SK-N-SH (cell line): Measurements from ENCODE around the gene MMP13. TPM values are rescaled to one million over a fixed set of nuclear protein-coding genes. Genes with fewer than 3 reads are reported as not detected.

Source experiments
- CTCF ChIA-PET: fragments of 300-600, 350-600 bp; formaldehyde crosslinking; extraction: SDS; loops from one replicate; lab custom pipeline; 2021; lab: Yijun Ruan, JAX
- POLR2A ChIA-PET: fragments of 350-600 bp; sonication (Branson Sonifier 250); formaldehyde crosslinking; extraction: SDS; loops from one replicate; lab custom pipeline; 2020; ENCODE audit warnings: antibody characterized with exemption, inconsistent platforms; lab: Yijun Ruan, JAX
- DNase-seq: peaks from one replicate; pipeline ENCODE4 v3.0.0; 2012
- H2AFZ ChIP-seq: fragments of 200-600 bp; sonication (generic); 2 replicates; pipeline ENCODE4 v1.8.1; 2016; ENCODE audit warnings: antibody characterized with exemption, mild to moderate bottlenecking, low read depth
- H3F3A ChIP-seq: fragments of 200-600 bp; sonication (generic); replicated peaks from 2 replicates; pipeline ENCODE3; 2016; ENCODE audit warnings: antibody characterized with exemption, mild to moderate bottlenecking; ENCODE audit not compliant: insufficient read depth
- H3K27ac ChIP-seq, 2 experiments: fragments of 200-500 bp in 1 of 2; fragments of 200-600 bp in 1 of 2; sonication (Bioruptor generic) in 1 of 2; sonication (generic), shearing (Covaris generic) in 1 of 2; 2 replicates each; pipeline versions ENCODE4 v1.5.1 to v1.6.1; 2014 to 2016; ENCODE audit warnings: low read depth in 2 of 2, inconsistent platforms in 1 of 2, low read length in 1 of 2, mild to moderate bottlenecking in 1 of 2, mixed read lengths in 1 of 2
- H3K27me3 ChIP-seq: fragments of 200-600 bp; sonication (generic), shearing (Covaris generic); 2 replicates; pipeline ENCODE4 v1.6.1; 2016; ENCODE audit warnings: mixed run types; ENCODE audit not compliant: insufficient read depth
- H3K36me3 ChIP-seq, 2 experiments: fragments of 200-500 bp in 1 of 2; fragments of 200-600 bp in 1 of 2; sonication (Bioruptor generic) in 1 of 2; sonication (generic) in 1 of 2; replicated peaks in 1 of 2; 2 replicates each; pipeline versions ENCODE3 to v1.5.1; 2014 to 2016; ENCODE audit warnings: low read length in 1 of 2, mild to moderate bottlenecking in 1 of 2; ENCODE audit not compliant: insufficient read depth in 2 of 2, control insufficient read depth in 1 of 2
- H3K4me1 ChIP-seq, 2 experiments: fragments of 200-500 bp in 1 of 2; fragments of 200-600 bp in 1 of 2; sonication (Bioruptor generic) in 1 of 2; sonication (generic), shearing (Covaris generic) in 1 of 2; 2 replicates each; pipeline versions ENCODE4 v1.5.1 to v1.6.1; 2014 to 2016; ENCODE audit warnings: low read depth in 1 of 2, low read length in 1 of 2, mixed run types in 1 of 2; ENCODE audit not compliant: insufficient read depth in 2 of 2, control insufficient read depth in 1 of 2
- H3K4me2 ChIP-seq: fragments of 200-600 bp; sonication (generic), shearing (Covaris generic); 2 replicates; pipeline ENCODE4 v1.6.1; 2017; ENCODE audit warnings: mixed run types
- H3K4me3 ChIP-seq, 2 experiments: fragments of 200-500 bp in 1 of 2; fragments of 200-600 bp in 1 of 2; sonication (Bioruptor generic) in 1 of 2; sonication (generic), shearing (Covaris generic) in 1 of 2; 2 replicates each; pipeline versions ENCODE4 v1.5.1 to v1.8.1; 2014 to 2016; ENCODE audit warnings: low read depth in 2 of 2, inconsistent platforms in 1 of 2, low read length in 1 of 2, mild to moderate bottlenecking in 1 of 2, mixed read lengths in 1 of 2, moderate library complexity in 1 of 2
- H3K79me2 ChIP-seq: fragments of 200-600 bp; sonication (generic); 2 replicates; pipeline ENCODE4 v1.8.1; 2017; ENCODE audit warnings: mild to moderate bottlenecking; ENCODE audit not compliant: insufficient read depth
- H3K9ac ChIP-seq: fragments of 200-600 bp; sonication (generic); 2 replicates; pipeline ENCODE4 v1.6.1; 2017; ENCODE audit warnings: mixed run types
- H3K9me2 ChIP-seq: fragments of 200-600 bp; sonication (generic); 2 replicates; pipeline ENCODE4 v1.6.1; 2017; ENCODE audit warnings: mixed run types
- H3K9me3 ChIP-seq: fragments of 200-600 bp; sonication (generic); 2 replicates; pipeline ENCODE4 v1.6.1; 2017; ENCODE audit warnings: mixed run types, mild to moderate bottlenecking, moderate library complexity
- H4K20me1 ChIP-seq: fragments of 200-600 bp; sonication (generic); 2 replicates; pipeline ENCODE4 v1.6.1; 2017; ENCODE audit warnings: mild to moderate bottlenecking, mixed run types; ENCODE audit not compliant: insufficient read depth
- EP300 ChIP-seq, 2 experiments: IDR thresholded peaks; 2 replicates each; pipeline versions ENCODE4 v1.4.0 to v1.6.1; 2012; ENCODE audit warnings: borderline replicate concordance in 1 of 2, low read depth in 1 of 2, low read length in 1 of 2
- FOXJ3 ChIP-seq: sonication (generic); formaldehyde crosslinking; IDR thresholded peaks from 2 replicates; pipeline ENCODE4 v1.5.1; 2020; ENCODE audit warnings: mild to moderate bottlenecking, missing genetic modification reagents
- FOXM1 ChIP-seq: IDR thresholded peaks from 2 replicates; pipeline ENCODE4 v1.4.0; 2012; ENCODE audit warnings: low read depth, mild to moderate bottlenecking
- GATA2 ChIP-seq: sonication (generic); formaldehyde crosslinking; IDR thresholded peaks from 2 replicates; pipeline ENCODE4 v1.5.0; 2020; ENCODE audit warnings: mild to moderate bottlenecking, missing genetic modification reagents
- JUND ChIP-seq: IDR thresholded peaks from 2 replicates; pipeline ENCODE4 v1.4.0; 2012
- MEF2A ChIP-seq: IDR thresholded peaks from 2 replicates; pipeline ENCODE4 v1.4.0; 2012; ENCODE audit warnings: low read depth, borderline replicate concordance
- PBX3 ChIP-seq: IDR thresholded peaks from 2 replicates; pipeline ENCODE4; 2012
- POLR2AphosphoS5 ChIP-seq: IDR thresholded peaks from 2 replicates; pipeline ENCODE4 v1.6.1; 2012; ENCODE audit warnings: low read depth, low read length
- RFX5 ChIP-seq: IDR thresholded peaks from 2 replicates; pipeline ENCODE4 v1.6.1; 2012; ENCODE audit warnings: mild to moderate bottlenecking, improper control_type of control experiment, low read length
- SIN3A ChIP-seq: IDR thresholded peaks from 2 replicates; pipeline ENCODE4 v1.6.1; 2012; ENCODE audit warnings: low read depth, mild to moderate bottlenecking, low read length, moderate library complexity, borderline replicate concordance
- YY1 ChIP-seq: IDR thresholded peaks from 2 replicates; pipeline ENCODE4 v1.4.0; 2012; ENCODE audit warnings: low read depth, mild to moderate bottlenecking
- WGBS: methylation state at CpG from one replicate; pipeline ENCODE4 v1.1.6; 2017; ENCODE audit warnings: low lambda C conversion rate; 5-methylcytosine and 5-hydroxymethylcytosine counted together
- polyA plus RNA-seq, 3 experiments: library from polyadenylated mRNA; depleted of rRNA; stranded (reverse); fragments of >200 nt; gene quantifications; 2 replicates each; pipeline ENCODE4 v1.2.3, GENCODE V29; 2012
- TF ChIP-seq, protein P1 (sequence below): IDR thresholded peaks from 2 replicates; pipeline ENCODE4 v1.4.0; 2012; ENCODE audit warnings: low read depth, borderline replicate concordance
- TF ChIP-seq, protein P2 (sequence below): fragments of 150-350 bp; IDR thresholded peaks from 2 replicates; pipeline ENCODE4 v1.6.1; 2017; ENCODE audit warnings: antibody characterized with exemption, low read length, low read depth, borderline replicate concordance
- TF ChIP-seq, protein P3 (sequence below): IDR thresholded peaks from 2 replicates; pipeline ENCODE4 v1.4.0; 2012; ENCODE audit warnings: low read depth, borderline replicate concordance

Gene MMP13
- polyA plus RNA-seq, 1 of the 3 experiments (the other 2 are of a cell fraction): 0.12 TPM

DNA sequence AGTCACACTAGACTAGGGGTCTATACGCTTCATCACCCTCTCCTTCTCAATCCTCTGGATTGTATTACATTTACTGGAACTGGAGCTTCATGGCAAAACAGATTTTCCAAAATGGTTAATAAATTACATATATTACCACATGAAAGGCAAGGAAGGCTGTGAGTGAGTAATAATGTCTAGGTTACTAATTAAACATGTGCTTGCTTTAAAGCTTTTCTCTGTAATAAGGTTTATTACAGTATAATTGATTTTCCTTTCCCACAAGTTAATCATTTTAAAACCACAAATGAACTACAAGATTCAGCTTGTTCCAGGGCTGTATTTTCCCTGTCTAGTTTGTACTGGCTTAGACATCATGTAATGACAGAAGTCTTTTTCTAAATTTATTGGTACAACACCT is 25.6 kb downstream of the MMP13 start (continued):
- no peak for TF ChIP-seq PBX3

DNA sequence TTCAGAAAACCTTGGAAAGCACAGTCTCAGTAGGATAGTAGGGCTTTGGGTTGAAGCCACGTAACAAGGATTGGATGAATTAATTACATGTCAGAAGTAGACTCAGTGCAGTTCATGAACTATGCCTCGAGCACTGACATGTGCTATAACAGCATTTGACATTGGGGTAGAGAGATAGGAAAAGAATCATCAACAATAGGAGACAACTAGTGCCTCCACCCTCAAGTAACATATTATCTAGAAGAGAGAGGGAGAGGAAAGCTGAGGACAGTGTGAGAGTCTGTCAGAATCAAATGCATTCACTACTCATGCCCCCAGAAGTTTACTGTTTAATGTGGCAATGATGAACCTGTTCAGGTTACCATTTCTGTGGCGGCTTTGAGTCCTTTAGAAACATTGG is 26.4 kb downstream of the MMP13 start:
- H4K20me1 ChIP-seq: no peaks in the 10 kb centered on the region
- CTCF ChIA-PET: interaction anchor here (1.2 to 5.4 kb wide), 2 partner anchors 12 to 15 kb away, joined by 5 to 36 read pairs; no protein-coding TSS in a partner anchor
- H3K4me1 ChIP-seq: peaks cover 0 to 19% of the 10 kb centered on the region in 2 experiments; a peak in 1 of 4 replicates
- H3K27me3 ChIP-seq: no peaks in the 10 kb centered on the region; the same call in 1 of the 2 replicates
- H3F3A ChIP-seq: no peaks in the 10 kb centered on the region
- H3K4me2 ChIP-seq: no peak overlapping the region
- no peaks in the 10 kb centered on the region for H3K9me2 ChIP-seq
- no peaks in the 10 kb centered on the region for H3K9me3 ChIP-seq
- H3K79me2 ChIP-seq: no peaks in the 10 kb centered on the region
- TF ChIP-seq MEF2A: no peak
- H3K9ac ChIP-seq: no peak overlapping the region
- H3K4me3 ChIP-seq: no peak overlapping the region
- no peak overlapping the region for H2AFZ ChIP-seq
- DNase-seq: no peak
- H3K36me3 ChIP-seq: no peaks in the 10 kb centered on the region
- WGBS: 67% methylated on average over 3 of the region's 3 CpGs
- POLR2A ChIA-PET: no interaction called here
- no peak overlapping the region for H3K27ac ChIP-seq

DNA sequence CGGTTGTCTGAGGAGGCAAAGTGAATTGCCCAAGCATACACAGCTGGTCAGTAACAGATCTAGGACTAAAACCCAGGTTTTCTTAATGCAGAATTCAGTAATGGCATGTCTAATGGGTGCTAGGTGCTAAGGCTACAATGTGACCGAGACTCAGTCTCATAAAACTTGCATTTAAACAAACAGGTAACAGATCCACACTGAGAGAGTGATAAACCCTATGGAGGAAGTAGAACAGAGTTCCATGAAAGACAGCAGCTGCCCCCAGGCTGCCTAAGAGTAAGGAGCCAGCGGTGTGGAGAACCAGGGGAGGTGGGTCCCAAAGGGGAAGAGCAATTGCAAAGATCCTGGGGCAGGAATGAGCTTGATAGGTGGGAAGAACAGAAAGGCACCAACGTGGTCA is 27.3 kb downstream of the MMP13 start:
- Histone ChIP-seq H3K27ac (no peak overlapping the region), H3K4me1 (peaks cover 0 to 19% of the 10 kb centered on the region in 2 experiments; a peak in 1 of 4 replicates), H3F3A (no peaks in the 10 kb centered on the region), H3K9me2 (no peaks in the 10 kb centered on the region), H3K36me3 (no peaks in the 10 kb centered on the region), H3K4me3 (no peak overlapping the region), H3K79me2 (no peaks in the 10 kb centered on the region), H3K27me3 (no peaks in the 10 kb centered on the region; the same call in 1 of the 2 replicates), H3K9ac (no peak overlapping the region), H2AFZ (no peak overlapping the region), H3K4me2 (no peak overlapping the region), H4K20me1 (no peaks in the 10 kb centered on the region), H3K9me3 (no peaks in the 10 kb centered on the region)
- ChIA-PET POLR2A (no interaction called here), CTCF (interaction anchor here (0.6 to 5.4 kb wide), 2 partner anchors 13 to 49 kb away, joined by 3 to 36 read pairs; no protein-coding TSS in a partner anchor)
- TF ChIP-seq FOXM1: no peak
- TF ChIP-seq GATA2 (CRISPR knock-in tag): no peak
- no peak for TF ChIP-seq YY1
- TF ChIP-seq, protein P1, sequence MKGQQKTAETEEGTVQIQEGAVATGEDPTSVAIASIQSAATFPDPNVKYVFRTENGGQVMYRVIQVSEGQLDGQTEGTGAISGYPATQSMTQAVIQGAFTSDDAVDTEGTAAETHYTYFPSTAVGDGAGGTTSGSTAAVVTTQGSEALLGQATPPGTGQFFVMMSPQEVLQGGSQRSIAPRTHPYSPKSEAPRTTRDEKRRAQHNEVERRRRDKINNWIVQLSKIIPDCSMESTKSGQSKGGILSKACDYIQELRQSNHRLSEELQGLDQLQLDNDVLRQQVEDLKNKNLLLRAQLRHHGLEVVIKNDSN: no peak
- TF ChIP-seq JUND: no peak
- TF ChIP-seq, protein P2, sequence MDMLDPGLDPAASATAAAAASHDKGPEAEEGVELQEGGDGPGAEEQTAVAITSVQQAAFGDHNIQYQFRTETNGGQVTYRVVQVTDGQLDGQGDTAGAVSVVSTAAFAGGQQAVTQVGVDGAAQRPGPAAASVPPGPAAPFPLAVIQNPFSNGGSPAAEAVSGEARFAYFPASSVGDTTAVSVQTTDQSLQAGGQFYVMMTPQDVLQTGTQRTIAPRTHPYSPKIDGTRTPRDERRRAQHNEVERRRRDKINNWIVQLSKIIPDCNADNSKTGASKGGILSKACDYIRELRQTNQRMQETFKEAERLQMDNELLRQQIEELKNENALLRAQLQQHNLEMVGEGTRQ: no peak
- TF ChIP-seq, protein P3, sequence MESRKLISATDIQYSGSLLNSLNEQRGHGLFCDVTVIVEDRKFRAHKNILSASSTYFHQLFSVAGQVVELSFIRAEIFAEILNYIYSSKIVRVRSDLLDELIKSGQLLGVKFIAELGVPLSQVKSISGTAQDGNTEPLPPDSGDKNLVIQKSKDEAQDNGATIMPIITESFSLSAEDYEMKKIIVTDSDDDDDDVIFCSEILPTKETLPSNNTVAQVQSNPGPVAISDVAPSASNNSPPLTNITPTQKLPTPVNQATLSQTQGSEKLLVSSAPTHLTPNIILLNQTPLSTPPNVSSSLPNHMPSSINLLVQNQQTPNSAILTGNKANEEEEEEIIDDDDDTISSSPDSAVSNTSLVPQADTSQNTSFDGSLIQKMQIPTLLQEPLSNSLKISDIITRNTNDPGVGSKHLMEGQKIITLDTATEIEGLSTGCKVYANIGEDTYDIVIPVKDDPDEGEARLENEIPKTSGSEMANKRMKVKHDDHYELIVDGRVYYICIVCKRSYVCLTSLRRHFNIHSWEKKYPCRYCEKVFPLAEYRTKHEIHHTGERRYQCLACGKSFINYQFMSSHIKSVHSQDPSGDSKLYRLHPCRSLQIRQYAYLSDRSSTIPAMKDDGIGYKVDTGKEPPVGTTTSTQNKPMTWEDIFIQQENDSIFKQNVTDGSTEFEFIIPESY: no peak
- no peak for TF ChIP-seq SIN3A
- TF ChIP-seq FOXJ3 (CRISPR knock-in tag): no peak
- TF ChIP-seq POLR2AphosphoS5: no peak
- TF ChIP-seq RFX5: no peak
- TF ChIP-seq EP300 (IDR thresholded peaks at IDR 0.05; ENCODE audit: borderline replicate concordance in 1 of 2, low read depth in 1 of 2, low read length in 1 of 2): no peak
- DNase-seq: no peak
- 42% methylated on average over 4 of the region's 4 CpGs for WGBS
